Activated CD8-positive, alpha-beta T cell treated with anti-CD3 and anti-CD28 coated beads, Interleukin-2, amount 10 ng/mL, durations not matched to agents 7 days and 5 days (primary cell): ENCODE data around the gene CHST11. TPM values are rescaled to one million over a fixed set of nuclear protein-coding genes. Genes with fewer than 3 reads are reported as not detected.
"Not testable (repeated sequence)": the region's sequence is repeated elsewhere in the genome, so short reads cannot be mapped to it uniquely, and the experiment has no call there.

Experiments
- ATAC-seq: fragments of 150-1000 bp; cut with Tn5 transposase; one replicate; pipeline ENCODE4 v1.10.0; 2021; ENCODE audit warnings: moderate library complexity
- CTCF ChIA-PET: fragments of 350-600 bp; sonication (Branson Sonifier 250); formaldehyde crosslinking; loops from one replicate; lab custom pipeline; 2021; ENCODE audit warnings: antibody characterized with exemption; lab: Charles Lee
- POLR2A ChIA-PET: fragments of 350-600 bp; sonication (Branson Sonifier 250); formaldehyde crosslinking; loops from one replicate; lab custom pipeline; 2021; ENCODE audit warnings: antibody characterized with exemption; lab: Charles Lee
- DNase-seq: peaks from one replicate; pipeline ENCODE4 v3.0.0-alpha.2; 2020
- H3K27ac Mint-ChIP-seq: one replicate; pipeline ENCODE4 v1.8.0; 2021; ENCODE audit warnings: mild to moderate bottlenecking, mixed read lengths
- H3K27me3 Mint-ChIP-seq: one replicate; pipeline ENCODE4 v1.8.0; 2021; ENCODE audit warnings: low read depth, mixed read lengths
- H3K36me3 Mint-ChIP-seq: one replicate; pipeline ENCODE4 v1.8.0; 2021; ENCODE audit warnings: low read depth, mixed read lengths
- H3K4me1 Mint-ChIP-seq: one replicate; pipeline ENCODE4 v1.8.0; 2021; ENCODE audit warnings: low read depth, mixed read lengths
- H3K4me3 Mint-ChIP-seq: one replicate; pipeline ENCODE4 v1.8.0; 2021; ENCODE audit warnings: mild to moderate bottlenecking, mixed read lengths
- H3K9me3 Mint-ChIP-seq: one replicate; pipeline ENCODE4 v1.8.0; 2022; ENCODE audit warnings: mixed read lengths; ENCODE audit not compliant: insufficient read depth
- total RNA-seq, 2 experiments: library from RNA; stranded (reverse); gene quantifications; one replicate each; pipeline ENCODE4 v1.2.3, GENCODE V29; 2021

CHST11 gene
- total RNA-seq, 2 experiments from 2014 or later: 82.1 to 85.2 TPM

- peak overlapping the region; percentile 12 for H3K4me3 Mint-ChIP-seq
- DNase-seq (peak; percentile 82), ATAC-seq (peak; percentile 86)
- H3K9me3 Mint-ChIP-seq: no peaks in the 10 kb centered on the region
- POLR2A ChIA-PET: interaction anchor here (0.6 to 1.0 kb wide), 2 partner anchors 50 to 128 kb away, joined by 3 to 5 read pairs; no protein-coding TSS in a partner anchor
- CTCF ChIA-PET: interaction anchor here (1.2 to 1.5 kb wide), 2 partner anchors 12 to 49 kb away, joined by 3 to 4 read pairs; no protein-coding TSS in a partner anchor
- peaks cover 40% of the 10 kb centered on the region for H3K36me3 Mint-ChIP-seq
- no peaks in the 10 kb centered on the region for H3K27me3 Mint-ChIP-seq
- H3K4me1 Mint-ChIP-seq: peaks cover 96% of the 10 kb centered on the region
- H3K27ac Mint-ChIP-seq: peak overlapping the region; percentile 72
Observed at GRCh38 chr12:104519190-104520019, 62.7 kb downstream of the CHST11 start.

DNA sequence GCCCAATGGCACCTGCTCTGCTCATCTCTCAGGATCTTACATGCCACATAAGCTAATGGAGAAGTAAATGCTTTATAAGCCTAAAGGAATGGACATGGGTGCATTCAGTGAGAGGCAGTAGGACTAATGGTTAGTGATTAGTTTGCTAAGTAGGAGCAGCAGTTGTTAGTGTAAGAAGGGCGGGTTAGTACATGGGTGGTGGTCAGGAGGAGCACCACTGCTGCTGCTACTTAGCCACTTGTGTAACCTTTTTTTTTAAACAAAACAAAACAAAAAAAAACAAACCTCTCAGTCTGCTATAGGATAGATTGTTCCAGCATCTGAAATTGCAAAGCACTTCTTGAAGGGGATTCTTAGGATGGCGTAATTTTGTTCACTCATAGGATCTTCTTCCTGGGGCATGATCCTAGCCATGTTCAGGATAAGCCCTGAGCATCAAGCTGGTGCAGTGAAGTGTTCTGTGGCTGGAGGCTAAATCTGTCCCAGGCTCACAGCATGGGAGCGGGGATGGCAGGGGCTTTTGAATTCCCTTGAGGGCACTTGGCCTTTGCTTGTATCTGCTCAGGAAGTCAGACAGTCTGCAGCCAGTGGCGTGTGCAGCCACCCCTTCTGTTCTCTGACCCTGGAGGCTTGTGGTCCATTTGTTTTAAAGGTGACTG, 63.6 kb downstream of the CHST11 start:
- ChIA-PET CTCF (interaction anchor here (0.9 to 1.5 kb wide), 2 partner anchors 47 to 48 kb away, joined by 3 read pairs; no protein-coding TSS in a partner anchor), POLR2A (no interaction called here)
- H3K4me3 Mint-ChIP-seq: no peak overlapping the region
- H3K4me1 Mint-ChIP-seq: peaks cover 95% of the 10 kb centered on the region
- DNase-seq: no peak
- ATAC-seq: no peak
- peaks cover 37% of the 10 kb centered on the region for H3K36me3 Mint-ChIP-seq
- no peak overlapping the region for H3K27ac Mint-ChIP-seq
- no peaks in the 10 kb centered on the region for H3K27me3 Mint-ChIP-seq
- H3K9me3 Mint-ChIP-seq: no peaks in the 10 kb centered on the region

DNA sequence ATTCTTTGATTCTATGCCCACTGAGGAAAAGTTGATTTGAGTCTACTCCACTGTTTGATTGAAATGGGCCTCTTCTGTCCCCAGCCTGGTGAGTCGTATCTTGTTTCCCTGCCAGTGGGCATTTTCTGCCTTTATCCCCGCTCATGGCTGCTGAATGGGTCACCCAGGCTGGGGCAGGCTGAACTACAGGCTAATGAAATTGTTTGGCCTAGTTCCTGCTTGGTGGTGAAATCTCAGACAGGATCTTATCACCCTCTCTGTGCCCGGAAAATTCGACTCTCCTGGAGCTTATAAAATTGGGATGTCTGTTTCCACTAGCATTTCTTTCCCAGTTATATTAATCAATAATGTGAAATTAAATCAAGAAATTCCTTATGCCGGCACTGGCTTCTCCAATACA, 65.0 kb downstream of the CHST11 start:
- ChIA-PET CTCF (no interaction called here), POLR2A (interaction anchor here (0.7 kb wide), 1 partner anchor 47 kb away, joined by 3 read pairs; no protein-coding TSS in a partner anchor)
- H3K36me3 Mint-ChIP-seq: peaks cover 48% of the 10 kb centered on the region
- ATAC-seq: no peak
- H3K27me3 Mint-ChIP-seq: no peaks in the 10 kb centered on the region
- DNase-seq: no peak
- H3K4me3 Mint-ChIP-seq: no peak overlapping the region
- H3K9me3 Mint-ChIP-seq: no peaks in the 10 kb centered on the region
- no peak overlapping the region for H3K27ac Mint-ChIP-seq
- H3K4me1 Mint-ChIP-seq: peaks cover 94% of the 10 kb centered on the region

DNA sequence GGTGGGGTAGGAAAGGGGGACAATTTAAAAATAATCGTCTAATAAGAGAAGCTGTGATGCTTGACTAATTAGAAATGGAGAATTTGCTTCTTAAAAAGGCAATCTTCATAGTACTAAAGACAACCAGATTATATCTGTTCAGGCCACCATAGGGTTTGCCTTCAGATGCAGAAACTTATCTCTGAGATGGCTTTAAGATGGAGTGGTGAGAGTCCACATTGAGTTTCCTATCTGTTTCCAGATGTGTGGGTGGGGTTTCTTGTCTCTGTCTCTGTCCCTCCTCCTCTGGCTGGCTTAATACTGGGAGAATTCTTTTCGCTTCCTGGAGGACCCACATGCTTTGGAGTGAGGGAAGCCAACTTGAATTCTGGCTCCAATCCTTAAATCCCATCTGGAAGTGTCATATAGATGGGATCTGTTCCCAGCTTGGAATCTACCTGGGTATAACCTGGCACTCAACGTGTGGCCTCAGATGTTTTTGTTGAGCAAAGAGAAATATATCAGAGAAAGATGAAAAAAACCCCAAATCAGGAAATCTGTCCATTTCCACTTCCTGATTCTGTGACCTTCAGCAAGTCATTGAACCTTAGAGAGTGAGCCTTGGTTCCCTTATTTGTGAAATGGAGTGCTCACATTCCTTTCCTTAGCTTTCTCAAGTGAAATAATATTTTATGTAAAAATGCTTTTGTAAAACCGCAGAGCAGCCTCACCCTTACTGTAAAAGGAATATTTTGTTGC, 66.4 kb downstream of the CHST11 start:
- H3K27me3 Mint-ChIP-seq: no peaks in the 10 kb centered on the region
- CTCF ChIA-PET: no interaction called here
- peak overlapping the region; percentile 59 for H3K4me3 Mint-ChIP-seq
- H3K9me3 Mint-ChIP-seq: no peaks in the 10 kb centered on the region
- peak overlapping the region; percentile 65 for H3K27ac Mint-ChIP-seq
- peak; percentile 24 for ATAC-seq
- peaks cover 90% of the 10 kb centered on the region for H3K4me1 Mint-ChIP-seq
- H3K36me3 Mint-ChIP-seq: peaks cover 52% of the 10 kb centered on the region
- no peak for DNase-seq
- POLR2A ChIA-PET: no interaction called here

DNA sequence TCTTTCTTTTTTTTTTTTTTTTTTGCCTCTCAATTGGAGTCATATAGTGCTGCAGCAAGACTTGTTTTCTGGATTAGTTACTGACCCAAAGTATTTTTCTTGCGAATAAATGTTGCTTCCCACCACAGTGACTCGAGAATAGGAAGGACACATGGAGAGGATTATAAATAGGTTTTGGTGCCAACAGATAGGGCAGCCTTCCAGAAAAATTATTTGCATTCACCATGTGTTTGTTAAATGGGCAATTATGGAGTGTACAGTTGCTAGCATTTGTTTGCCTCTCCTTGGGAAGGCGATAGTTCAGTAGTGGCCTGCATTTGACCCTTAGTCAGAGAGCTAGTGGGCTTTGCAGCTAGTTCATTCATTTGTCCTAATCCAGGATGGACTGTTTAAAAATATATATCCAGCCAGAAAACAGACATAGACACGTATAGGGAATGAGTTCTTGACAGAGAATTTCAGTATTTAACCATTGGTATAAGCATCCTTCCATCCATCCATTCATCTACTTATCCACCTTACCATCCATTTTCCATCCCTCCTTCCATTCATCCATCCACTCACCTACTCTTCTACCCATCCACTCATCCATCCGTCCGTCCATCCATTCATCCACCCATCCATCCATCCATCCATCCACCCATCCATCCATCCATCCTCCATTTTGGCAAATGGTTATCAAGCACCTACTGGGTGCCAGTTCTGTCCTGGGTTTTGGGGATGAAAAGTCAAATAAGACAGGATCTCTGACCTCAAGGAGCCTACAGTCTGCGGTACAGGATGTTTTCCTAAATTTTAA, 67.5 kb downstream of the CHST11 start:
- ChIA-PET CTCF (no interaction called here), POLR2A (no interaction called here)
- no peaks in the 10 kb centered on the region for H3K9me3 Mint-ChIP-seq
- H3K4me3 Mint-ChIP-seq: peak overlapping the region; percentile 59
- H3K27ac Mint-ChIP-seq: peak overlapping the region; percentile 14
- H3K4me1 Mint-ChIP-seq: peaks cover 91% of the 10 kb centered on the region
- DNase-seq (no peak), ATAC-seq (no peak)
- peaks cover 60% of the 10 kb centered on the region for H3K36me3 Mint-ChIP-seq
- no peaks in the 10 kb centered on the region for H3K27me3 Mint-ChIP-seq

- ChIA-PET CTCF (interaction anchor here (1.3 kb wide), 1 partner anchor 9 kb away, joined by 3 read pairs; no protein-coding TSS in a partner anchor), POLR2A (no interaction called here)
- no peaks in the 10 kb centered on the region for H3K9me3 Mint-ChIP-seq
- no peak overlapping the region for H3K4me3 Mint-ChIP-seq
- no peaks in the 10 kb centered on the region for H3K27me3 Mint-ChIP-seq
- no peak overlapping the region for H3K27ac Mint-ChIP-seq
- no peak for DNase-seq
- H3K4me1 Mint-ChIP-seq: peaks cover 78% of the 10 kb centered on the region
- no peak for ATAC-seq
- peaks cover 71% of the 10 kb centered on the region for H3K36me3 Mint-ChIP-seq
Observed at GRCh38 chr12:104526320-104526719, 69.6 kb downstream of the CHST11 start.

DNA sequence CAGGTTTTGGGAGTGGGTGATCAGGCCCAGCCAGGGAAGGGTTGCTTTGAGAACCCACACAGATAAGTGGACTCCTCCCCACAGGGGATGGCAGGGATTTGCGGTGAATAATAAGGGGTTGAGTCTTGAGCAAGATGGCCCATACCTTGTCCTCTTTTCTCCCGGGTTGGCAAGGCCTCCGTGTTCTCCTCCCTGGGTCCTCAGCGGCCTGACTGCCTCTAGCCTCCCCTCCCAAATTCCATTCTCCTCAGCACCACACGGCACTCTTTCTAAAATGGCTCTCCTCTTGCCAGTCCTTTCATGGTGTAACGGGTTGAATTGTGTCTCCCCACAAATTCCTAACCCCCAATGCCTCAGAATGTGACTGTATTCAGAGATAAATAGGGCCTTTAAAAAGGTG, 70.0 kb downstream of the CHST11 start:
- H3K27me3 Mint-ChIP-seq: no peaks in the 10 kb centered on the region

GRCh38 chr12:104527653-104528052, 70.9 kb downstream of the CHST11 start:
- ChIA-PET CTCF (interaction anchor here (1.3 to 3.5 kb wide), 2 partner anchors 10 to 145 kb away, joined by 3 to 11 read pairs; no protein-coding TSS in a partner anchor), POLR2A (interaction anchor here (0.6 kb wide), 1 partner anchor 47 kb away, joined by 3 read pairs; no protein-coding TSS in a partner anchor)
- Mint-ChIP-seq H3K4me1 (peaks cover 74% of the 10 kb centered on the region), H3K36me3 (peaks cover 77% of the 10 kb centered on the region), H3K27ac (peak overlapping the region; percentile 12)
- ATAC-seq, H3K9me3 Mint-ChIP-seq, H3K27me3 Mint-ChIP-seq, DNase-seq, H3K4me3 Mint-ChIP-seq: not testable (repeated sequence)

More for the DNA sequence above, 70.0 kb downstream of the CHST11 start:
- H3K36me3 Mint-ChIP-seq: peaks cover 70% of the 10 kb centered on the region
- no peak overlapping the region for H3K4me3 Mint-ChIP-seq
- ChIA-PET POLR2A (no interaction called here), CTCF (interaction anchor here (1.3 kb wide), 1 partner anchor 9 kb away, joined by 3 read pairs; no protein-coding TSS in a partner anchor)
- DNase-seq (no peak), ATAC-seq (no peak)
- H3K27ac Mint-ChIP-seq: peak overlapping the region; percentile 22
- peaks cover 73% of the 10 kb centered on the region for H3K4me1 Mint-ChIP-seq
- no peaks in the 10 kb centered on the region for H3K9me3 Mint-ChIP-seq

DNA sequence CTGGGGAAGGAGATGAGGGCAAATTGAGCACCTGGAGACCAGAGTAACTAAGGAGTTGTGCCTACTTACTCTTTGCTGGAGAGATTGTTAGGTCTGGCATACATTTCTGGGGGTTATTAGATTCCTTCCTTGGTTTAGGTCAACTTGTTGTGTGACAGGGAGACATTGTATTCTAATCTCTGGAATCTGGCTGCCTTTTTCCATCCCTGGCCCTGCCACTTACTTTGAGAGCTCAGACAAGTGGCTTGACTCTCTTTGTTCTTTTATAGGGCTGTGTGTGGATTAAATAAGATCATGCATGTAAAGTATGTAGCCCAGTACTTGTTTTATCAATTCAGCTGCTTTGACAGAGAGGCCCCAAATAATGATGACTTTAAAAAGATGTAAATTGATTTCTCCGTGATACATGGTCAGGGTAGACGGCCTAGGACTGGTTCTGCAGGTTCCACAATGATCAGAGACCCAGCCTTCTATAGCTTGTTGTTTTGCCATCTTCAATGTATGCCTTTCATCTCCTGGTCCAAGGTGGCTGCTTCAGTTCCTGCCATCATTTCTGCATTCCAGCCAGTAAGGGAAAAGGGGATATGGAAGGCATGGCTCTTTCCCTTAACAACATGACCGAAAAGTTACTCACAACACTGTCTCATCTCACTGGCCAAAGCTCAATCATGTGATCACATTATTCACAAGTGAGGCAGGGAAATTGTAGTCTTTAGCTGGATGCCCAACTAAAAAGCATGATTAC, 72.6 kb downstream of the CHST11 start:
- DNase-seq (no peak), ATAC-seq (no peak)
- Mint-ChIP-seq H3K4me1 (peaks cover 74% of the 10 kb centered on the region), H3K27me3 (no peaks in the 10 kb centered on the region), H3K36me3 (peaks cover 78% of the 10 kb centered on the region), H3K9me3 (no peaks in the 10 kb centered on the region), H3K4me3 (no peak overlapping the region), H3K27ac (peak overlapping the region; percentile 22)
- CTCF ChIA-PET: interaction anchor here (1.5 to 3.5 kb wide), 2 partner anchors 72 to 147 kb away, joined by 4 to 11 read pairs; no protein-coding TSS in a partner anchor
- POLR2A ChIA-PET: interaction anchor here (1.1 kb wide), 2 partner anchors 40 to 41 kb away, joined by 3 read pairs; no protein-coding TSS in a partner anchor

- DNase-seq (no peak), ATAC-seq (no peak)
- no peaks in the 10 kb centered on the region for H3K9me3 Mint-ChIP-seq
- no peaks in the 10 kb centered on the region for H3K27me3 Mint-ChIP-seq
- H3K4me1 Mint-ChIP-seq: peaks cover 56% of the 10 kb centered on the region
- no peak overlapping the region for H3K4me3 Mint-ChIP-seq
- no peak overlapping the region for H3K27ac Mint-ChIP-seq
- ChIA-PET POLR2A (no interaction called here), CTCF (no interaction called here)
- peaks cover 76% of the 10 kb centered on the region for H3K36me3 Mint-ChIP-seq
Observed at GRCh38 chr12:104532636-104533035, 75.9 kb downstream of the CHST11 start.
